ENCODE data around the gene RAB40A.
A peak's percentile ranks its signal among the peaks of the same experiment; 100 is the strongest.

DNA sequence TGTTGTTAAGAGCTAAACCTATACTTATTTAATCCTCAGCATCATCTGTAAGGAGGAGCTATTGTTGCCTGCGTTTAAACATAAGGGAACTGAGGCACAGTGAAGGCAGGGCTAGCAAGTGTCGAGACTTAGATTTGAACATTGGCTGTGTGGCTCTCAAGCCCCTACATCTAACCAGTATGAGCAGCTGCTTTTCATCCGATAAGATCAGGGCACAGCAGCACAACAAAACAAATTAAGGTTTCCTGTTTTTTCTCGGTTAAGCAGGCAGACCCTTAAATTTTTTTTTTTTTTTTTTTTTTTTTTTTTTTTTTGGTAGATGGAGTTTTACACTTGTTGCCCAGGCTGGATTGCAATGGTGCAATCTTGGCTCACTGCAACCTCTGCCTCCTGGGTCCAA, 35.6 kb downstream of the RAB40A start:
- TF ChIP-seq ZNF362 (tag by site-specific recombination; IDR thresholded peaks at IDR 0.05) (0 out of 2 replicates have a peak, but pooled peaks have one; percentile 16), GLIS1 (tag by site-specific recombination; IDR thresholded peaks at IDR 0.05) (no peak), SALL2 (tag by site-specific recombination; IDR thresholded peaks at IDR 0.05; ENCODE audit: borderline replicate concordance) (no peak)
- TF ChIP-seq, protein P1, sequence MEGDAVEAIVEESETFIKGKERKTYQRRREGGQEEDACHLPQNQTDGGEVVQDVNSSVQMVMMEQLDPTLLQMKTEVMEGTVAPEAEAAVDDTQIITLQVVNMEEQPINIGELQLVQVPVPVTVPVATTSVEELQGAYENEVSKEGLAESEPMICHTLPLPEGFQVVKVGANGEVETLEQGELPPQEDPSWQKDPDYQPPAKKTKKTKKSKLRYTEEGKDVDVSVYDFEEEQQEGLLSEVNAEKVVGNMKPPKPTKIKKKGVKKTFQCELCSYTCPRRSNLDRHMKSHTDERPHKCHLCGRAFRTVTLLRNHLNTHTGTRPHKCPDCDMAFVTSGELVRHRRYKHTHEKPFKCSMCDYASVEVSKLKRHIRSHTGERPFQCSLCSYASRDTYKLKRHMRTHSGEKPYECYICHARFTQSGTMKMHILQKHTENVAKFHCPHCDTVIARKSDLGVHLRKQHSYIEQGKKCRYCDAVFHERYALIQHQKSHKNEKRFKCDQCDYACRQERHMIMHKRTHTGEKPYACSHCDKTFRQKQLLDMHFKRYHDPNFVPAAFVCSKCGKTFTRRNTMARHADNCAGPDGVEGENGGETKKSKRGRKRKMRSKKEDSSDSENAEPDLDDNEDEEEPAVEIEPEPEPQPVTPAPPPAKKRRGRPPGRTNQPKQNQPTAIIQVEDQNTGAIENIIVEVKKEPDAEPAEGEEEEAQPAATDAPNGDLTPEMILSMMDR (tag by site-specific recombination; IDR thresholded peaks at IDR 0.05), result no peak
- TF ChIP-seq, protein P2, sequence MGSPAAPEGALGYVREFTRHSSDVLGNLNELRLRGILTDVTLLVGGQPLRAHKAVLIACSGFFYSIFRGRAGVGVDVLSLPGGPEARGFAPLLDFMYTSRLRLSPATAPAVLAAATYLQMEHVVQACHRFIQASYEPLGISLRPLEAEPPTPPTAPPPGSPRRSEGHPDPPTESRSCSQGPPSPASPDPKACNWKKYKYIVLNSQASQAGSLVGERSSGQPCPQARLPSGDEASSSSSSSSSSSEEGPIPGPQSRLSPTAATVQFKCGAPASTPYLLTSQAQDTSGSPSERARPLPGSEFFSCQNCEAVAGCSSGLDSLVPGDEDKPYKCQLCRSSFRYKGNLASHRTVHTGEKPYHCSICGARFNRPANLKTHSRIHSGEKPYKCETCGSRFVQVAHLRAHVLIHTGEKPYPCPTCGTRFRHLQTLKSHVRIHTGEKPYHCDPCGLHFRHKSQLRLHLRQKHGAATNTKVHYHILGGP (tag by site-specific recombination; IDR thresholded peaks at IDR 0.05), result no peak
- TF ChIP-seq, protein P3, sequence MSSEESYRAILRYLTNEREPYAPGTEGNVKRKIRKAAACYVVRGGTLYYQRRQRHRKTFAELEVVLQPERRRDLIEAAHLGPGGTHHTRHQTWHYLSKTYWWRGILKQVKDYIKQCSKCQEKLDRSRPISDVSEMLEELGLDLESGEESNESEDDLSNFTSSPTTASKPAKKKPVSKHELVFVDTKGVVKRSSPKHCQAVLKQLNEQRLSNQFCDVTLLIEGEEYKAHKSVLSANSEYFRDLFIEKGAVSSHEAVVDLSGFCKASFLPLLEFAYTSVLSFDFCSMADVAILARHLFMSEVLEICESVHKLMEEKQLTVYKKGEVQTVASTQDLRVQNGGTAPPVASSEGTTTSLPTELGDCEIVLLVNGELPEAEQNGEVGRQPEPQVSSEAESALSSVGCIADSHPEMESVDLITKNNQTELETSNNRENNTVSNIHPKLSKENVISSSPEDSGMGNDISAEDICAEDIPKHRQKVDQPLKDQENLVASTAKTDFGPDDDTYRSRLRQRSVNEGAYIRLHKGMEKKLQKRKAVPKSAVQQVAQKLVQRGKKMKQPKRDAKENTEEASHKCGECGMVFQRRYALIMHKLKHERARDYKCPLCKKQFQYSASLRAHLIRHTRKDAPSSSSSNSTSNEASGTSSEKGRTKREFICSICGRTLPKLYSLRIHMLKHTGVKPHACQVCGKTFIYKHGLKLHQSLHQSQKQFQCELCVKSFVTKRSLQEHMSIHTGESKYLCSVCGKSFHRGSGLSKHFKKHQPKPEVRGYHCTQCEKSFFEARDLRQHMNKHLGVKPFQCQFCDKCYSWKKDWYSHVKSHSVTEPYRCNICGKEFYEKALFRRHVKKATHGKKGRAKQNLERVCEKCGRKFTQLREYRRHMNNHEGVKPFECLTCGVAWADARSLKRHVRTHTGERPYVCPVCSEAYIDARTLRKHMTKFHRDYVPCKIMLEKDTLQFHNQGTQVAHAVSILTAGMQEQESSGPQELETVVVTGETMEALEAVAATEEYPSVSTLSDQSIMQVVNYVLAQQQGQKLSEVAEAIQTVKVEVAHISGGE (tag by site-specific recombination; conservative IDR thresholded peaks at IDR 0.05; ENCODE audit: low read depth), result no peak
